ENCODE measurements around the gene RIC8A.
"Not testable (repeated sequence)": the region's sequence is repeated elsewhere in the genome, so short reads cannot be mapped to it uniquely, and the experiment has no call there.

RIC8A gene

GRCh38 chr11:235180-235579 lies 27.7 kb downstream of the RIC8A start:
- H3K4me3 Mint-ChIP-seq, result peak overlapping the region; percentile 87
- H3K27ac Mint-ChIP-seq, result peak overlapping the region; percentile 96
- H3K27me3 Mint-ChIP-seq, result no peaks in the 10 kb centered on the region
- H3K9me3 Mint-ChIP-seq, result no peaks in the 10 kb centered on the region
- peaks cover 19% of the 10 kb centered on the region for H3K4me1 Mint-ChIP-seq (ENCODE audit: low read depth)
- intact Hi-C loops (cut with micrococcal nuclease), result no loop called here
- peaks cover 41% of the 10 kb centered on the region for H3K36me3 Mint-ChIP-seq (ENCODE audit: low read depth)

- Mint-ChIP-seq H3K36me3 (ENCODE audit: low read depth) (peaks cover 41% of the 10 kb centered on the region), H3K27ac (peak overlapping the region; percentile 96), H3K9me3 (no peaks in the 10 kb centered on the region), H3K27me3 (no peaks in the 10 kb centered on the region), H3K4me1 (ENCODE audit: low read depth) (peaks cover 19% of the 10 kb centered on the region), H3K4me3 (peak overlapping the region; percentile 87)
- intact Hi-C loops (cut with micrococcal nuclease), result no loop called here
These were observed 28.1 kb downstream of the RIC8A start for GRCh38 chr11:235609-235996.

- peaks cover 47% of the 10 kb centered on the region for H3K36me3 Mint-ChIP-seq (ENCODE audit: low read depth)
- no peaks in the 10 kb centered on the region for H3K27me3 Mint-ChIP-seq
- H3K9me3 Mint-ChIP-seq, result no peaks in the 10 kb centered on the region
- intact Hi-C loops (cut with micrococcal nuclease), result loop anchor here (1.0 kb wide), 2 partner anchors 28 to 32 kb away; no protein-coding TSS in a partner anchor
- H3K27ac Mint-ChIP-seq, result peak within 1 kb of the TSS; percentile 96
- peak within 1 kb of the TSS; percentile 95 for H3K4me3 Mint-ChIP-seq
- H3K4me1 Mint-ChIP-seq (ENCODE audit: low read depth), result peaks cover 19% of the 10 kb centered on the region
These were observed 28.7 kb downstream of the RIC8A start, which contains the start of gene SIRT3 for GRCh38 chr11:235997-236773. Gene SIRT3 (minus strand): TSS chr11:236342. CDS start chr11:236328, 14 bp downstream.

GRCh38 chr11:236774-237767 lies 29.6 kb downstream of the RIC8A start, which contains the start of gene PSMD13:
Gene PSMD13 (plus strand): TSS chr11:236976. CDS start chr11:237050, 74 bp downstream.
- peak within 1 kb of the TSS; percentile 96 for H3K27ac Mint-ChIP-seq
- peaks cover 56% of the 10 kb centered on the region for H3K36me3 Mint-ChIP-seq (ENCODE audit: low read depth)

GRCh38 chr11:238346-238745 lies 30.8 kb downstream of the RIC8A start:
- H3K9me3 Mint-ChIP-seq; H3K27me3 Mint-ChIP-seq; intact Hi-C loops (cut with micrococcal nuclease); H3K4me3 Mint-ChIP-seq; H3K27ac Mint-ChIP-seq: not testable (repeated sequence)
- peaks cover 59% of the 10 kb centered on the region for H3K36me3 Mint-ChIP-seq (ENCODE audit: low read depth)
- peaks cover 29% of the 10 kb centered on the region for H3K4me1 Mint-ChIP-seq (ENCODE audit: low read depth)

More at GRCh38 chr11:236774-237767, 29.6 kb downstream of the RIC8A start, which contains the start of gene PSMD13:
- H3K4me1 Mint-ChIP-seq (ENCODE audit: low read depth), result peaks cover 27% of the 10 kb centered on the region
- intact Hi-C loops (cut with micrococcal nuclease), result loop anchor here (1.0 kb wide), 2 partner anchors 29 to 31 kb away; no protein-coding TSS in a partner anchor
- no peaks in the 10 kb centered on the region for H3K9me3 Mint-ChIP-seq
- no peaks in the 10 kb centered on the region for H3K27me3 Mint-ChIP-seq
- peak within 1 kb of the TSS; percentile 95 for H3K4me3 Mint-ChIP-seq

- intact Hi-C loops (cut with micrococcal nuclease), result no loop called here
- Mint-ChIP-seq H3K4me1 (ENCODE audit: low read depth) (peaks cover 23% of the 10 kb centered on the region), H3K36me3 (ENCODE audit: low read depth) (peaks cover 77% of the 10 kb centered on the region), H3K27me3 (no peaks in the 10 kb centered on the region), H3K4me3 (no peak overlapping the region), H3K27ac (no peak overlapping the region), H3K9me3 (no peaks in the 10 kb centered on the region)
These were observed 32.8 kb downstream of the RIC8A start for GRCh38 chr11:240315-240714.

GRCh38 chr11:241634-242033 lies 34.1 kb downstream of the RIC8A start:
- H3K27me3 Mint-ChIP-seq, result no peaks in the 10 kb centered on the region
- H3K9me3 Mint-ChIP-seq, result no peaks in the 10 kb centered on the region
- H3K36me3 Mint-ChIP-seq (ENCODE audit: low read depth), result peaks cover 89% of the 10 kb centered on the region
- intact Hi-C loops (cut with micrococcal nuclease), result no loop called here
- no peak overlapping the region for H3K27ac Mint-ChIP-seq
- peaks cover 17% of the 10 kb centered on the region for H3K4me1 Mint-ChIP-seq (ENCODE audit: low read depth)
- H3K4me3 Mint-ChIP-seq, result no peak overlapping the region

GRCh38 chr11:244376-244775 lies 36.9 kb downstream of the RIC8A start:
- Mint-ChIP-seq H3K36me3 (ENCODE audit: low read depth) (peaks cover 99% of the 10 kb centered on the region), H3K9me3 (no peaks in the 10 kb centered on the region), H3K27ac (no peak overlapping the region), H3K4me1 (ENCODE audit: low read depth) (peaks cover 17% of the 10 kb centered on the region), H3K4me3 (no peak overlapping the region), H3K27me3 (no peaks in the 10 kb centered on the region)
- intact Hi-C loops (cut with micrococcal nuclease), result no loop called here

- Mint-ChIP-seq H3K4me1 (ENCODE audit: low read depth) (peaks cover 9% of the 10 kb centered on the region), H3K27ac (no peak overlapping the region), H3K4me3 (no peak overlapping the region), H3K27me3 (no peaks in the 10 kb centered on the region), H3K9me3 (no peaks in the 10 kb centered on the region), H3K36me3 (ENCODE audit: low read depth) (peaks cover 95% of the 10 kb centered on the region)
- intact Hi-C loops (cut with micrococcal nuclease), result no loop called here
These were observed 41.6 kb downstream of the RIC8A start for GRCh38 chr11:249062-249461.

- no peaks in the 10 kb centered on the region for H3K27me3 Mint-ChIP-seq
- intact Hi-C loops (cut with micrococcal nuclease), result loop anchor here (5.0 to 10.0 kb wide), 2 partner anchors 55 to 107 kb away; partner anchors contain the start of gene IFITM2
- no peak overlapping the region for H3K4me3 Mint-ChIP-seq
- H3K9me3 Mint-ChIP-seq, result no peaks in the 10 kb centered on the region
- H3K27ac Mint-ChIP-seq, result no peak overlapping the region
- peaks cover 86% of the 10 kb centered on the region for H3K36me3 Mint-ChIP-seq (ENCODE audit: low read depth)
- peaks cover 9% of the 10 kb centered on the region for H3K4me1 Mint-ChIP-seq (ENCODE audit: low read depth)
These were observed 42.8 kb downstream of the RIC8A start for GRCh38 chr11:250274-250673.

GRCh38 chr11:250740-251299 lies 43.3 kb downstream of the RIC8A start:
- Mint-ChIP-seq H3K4me3 (no peak overlapping the region), H3K9me3 (no peaks in the 10 kb centered on the region), H3K36me3 (ENCODE audit: low read depth) (peaks cover 80% of the 10 kb centered on the region), H3K4me1 (ENCODE audit: low read depth) (peaks cover 9% of the 10 kb centered on the region), H3K27me3 (peaks cover 1% of the 10 kb centered on the region), H3K27ac (no peak overlapping the region)
- intact Hi-C loops (cut with micrococcal nuclease), result loop anchor here (5.0 to 10.0 kb wide), 2 partner anchors 54 to 106 kb away; partner anchors contain the start of gene IFITM2

- Mint-ChIP-seq H3K27me3 (peaks cover 3% of the 10 kb centered on the region), H3K9me3 (no peaks in the 10 kb centered on the region), H3K4me3 (no peak overlapping the region), H3K4me1 (ENCODE audit: low read depth) (peaks cover 9% of the 10 kb centered on the region), H3K36me3 (ENCODE audit: low read depth) (peaks cover 73% of the 10 kb centered on the region), H3K27ac (no peak overlapping the region)
- intact Hi-C loops (cut with micrococcal nuclease), result loop anchor here (5.0 to 10.0 kb wide), 2 partner anchors 53 to 106 kb away; partner anchors contain the start of gene IFITM2
These were observed 44.0 kb downstream of the RIC8A start for GRCh38 chr11:251550-251949.

- intact Hi-C loops (cut with micrococcal nuclease), result loop anchor here (5.0 to 10.0 kb wide), 2 partner anchors 52 to 105 kb away; partner anchors contain the start of gene IFITM2
- Mint-ChIP-seq H3K4me3 (no peak overlapping the region), H3K36me3 (ENCODE audit: low read depth) (peaks cover 62% of the 10 kb centered on the region), H3K9me3 (no peaks in the 10 kb centered on the region), H3K27me3 (peaks cover 3% of the 10 kb centered on the region), H3K4me1 (ENCODE audit: low read depth) (peaks cover 15% of the 10 kb centered on the region), H3K27ac (no peak overlapping the region)
These were observed 45.2 kb downstream of the RIC8A start for GRCh38 chr11:252666-253065.
